MCF 10A (cell line): ENCODE data around the gene INTS14. TPM values are rescaled to one million over a fixed set of nuclear protein-coding genes. Genes with fewer than 3 reads are reported as not detected.
A peak's percentile ranks its signal among the peaks of the same experiment; 100 is the strongest.
"Not testable (repeated sequence)": the region's sequence is repeated elsewhere in the genome, so short reads cannot be mapped to it uniquely, and the experiment has no call there.

Experiments used
- BruUV-seq: library from RNA; stranded (reverse); fragments of 400-500 nt; replicated peaks from 2 replicates; lab custom pipeline; 2021; lab: Mats Ljungman, UMichigan
- CTCF ChIA-PET: fragments of 300-600 bp; sonication (Branson Sonifier 250); formaldehyde crosslinking; extraction: SDS; loops from one replicate; lab custom pipeline; 2021; ENCODE audit warnings: antibody characterized with exemption, inconsistent platforms; lab: Yijun Ruan, JAX
- POLR2A ChIA-PET: fragments of 300-600, 350-650 bp; sonication (Branson Sonifier 250); formaldehyde crosslinking; extraction: SDS; loops from one replicate; lab custom pipeline; 2020; ENCODE audit warnings: antibody characterized with exemption, inconsistent platforms; lab: Yijun Ruan, JAX
- DNase-seq: peaks from one replicate; pipeline ENCODE4 v3.0.0-alpha.2; 2018; ENCODE audit not compliant: unreplicated experiment
- H3K27ac Mint-ChIP-seq: one replicate; pipeline ENCODE4 v1.8.0; 2022; ENCODE audit warnings: mild to moderate bottlenecking, low read depth, mixed read lengths; ENCODE audit not compliant: unreplicated experiment
- H3K27me3 Mint-ChIP-seq: one replicate; pipeline ENCODE4 v1.8.0; 2022; ENCODE audit warnings: mixed read lengths; ENCODE audit not compliant: insufficient read depth, unreplicated experiment
- H3K36me3 Mint-ChIP-seq: one replicate; pipeline ENCODE4 v1.8.0; 2022; ENCODE audit warnings: mild to moderate bottlenecking, moderate library complexity, mixed read lengths; ENCODE audit not compliant: insufficient read depth, unreplicated experiment
- H3K4me1 Mint-ChIP-seq: one replicate; pipeline ENCODE4 v1.8.0; 2022; ENCODE audit warnings: mixed read lengths; ENCODE audit not compliant: insufficient read depth, unreplicated experiment
- H3K4me3 Mint-ChIP-seq: one replicate; pipeline ENCODE4 v1.8.0; 2022; ENCODE audit warnings: mild to moderate bottlenecking, moderate library complexity, mixed read lengths; ENCODE audit not compliant: unreplicated experiment
- H3K9me3 Mint-ChIP-seq: one replicate; pipeline ENCODE4 v1.8.0; 2022; ENCODE audit warnings: mixed read lengths; ENCODE audit not compliant: unreplicated experiment
- intact Hi-C: fragments of 100-400 bp; cut with micrococcal nuclease; formaldehyde crosslinking; loops from 2 replicates; pipeline ENCODE4 v1.14.1; 2022
- total RNA-seq: library from RNA; stranded (reverse); gene quantifications from 2 replicates; pipeline ENCODE4 v1.2.3, GENCODE V29; 2022
- TF ChIP-seq, protein P1 (sequence below): fragments of 200-600 bp; IDR thresholded peaks from one replicate; pipeline ENCODE4 v1.8.0; 2022; ENCODE audit warnings: antibody characterized with exemption, mild to moderate bottlenecking; ENCODE audit not compliant: unreplicated experiment

INTS14 gene
- total RNA-seq, 1 experiment from 2014 or later, result 47.0 TPM

- no TSS peak for BruUV-seq
- TF ChIP-seq, protein P1, sequence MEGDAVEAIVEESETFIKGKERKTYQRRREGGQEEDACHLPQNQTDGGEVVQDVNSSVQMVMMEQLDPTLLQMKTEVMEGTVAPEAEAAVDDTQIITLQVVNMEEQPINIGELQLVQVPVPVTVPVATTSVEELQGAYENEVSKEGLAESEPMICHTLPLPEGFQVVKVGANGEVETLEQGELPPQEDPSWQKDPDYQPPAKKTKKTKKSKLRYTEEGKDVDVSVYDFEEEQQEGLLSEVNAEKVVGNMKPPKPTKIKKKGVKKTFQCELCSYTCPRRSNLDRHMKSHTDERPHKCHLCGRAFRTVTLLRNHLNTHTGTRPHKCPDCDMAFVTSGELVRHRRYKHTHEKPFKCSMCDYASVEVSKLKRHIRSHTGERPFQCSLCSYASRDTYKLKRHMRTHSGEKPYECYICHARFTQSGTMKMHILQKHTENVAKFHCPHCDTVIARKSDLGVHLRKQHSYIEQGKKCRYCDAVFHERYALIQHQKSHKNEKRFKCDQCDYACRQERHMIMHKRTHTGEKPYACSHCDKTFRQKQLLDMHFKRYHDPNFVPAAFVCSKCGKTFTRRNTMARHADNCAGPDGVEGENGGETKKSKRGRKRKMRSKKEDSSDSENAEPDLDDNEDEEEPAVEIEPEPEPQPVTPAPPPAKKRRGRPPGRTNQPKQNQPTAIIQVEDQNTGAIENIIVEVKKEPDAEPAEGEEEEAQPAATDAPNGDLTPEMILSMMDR, result no peak
- DNase-seq, result no peak
- H3K9me3 Mint-ChIP-seq, result no peaks in the 10 kb centered on the region
- ChIA-PET CTCF (interaction anchor here (1.0 kb wide), 1 partner anchor 30 kb away, joined by 3 read pairs; no protein-coding TSS in a partner anchor), POLR2A (interaction anchor here (0.6 kb wide), 1 partner anchor 1485 kb away, joined by 3 read pairs; no protein-coding TSS in a partner anchor)
- H3K4me3 Mint-ChIP-seq, result no peak overlapping the region
- H3K36me3 Mint-ChIP-seq, result peaks cover 51% of the 10 kb centered on the region
- no peaks in the 10 kb centered on the region for H3K27me3 Mint-ChIP-seq
- H3K4me1 Mint-ChIP-seq, result no peaks in the 10 kb centered on the region
- H3K27ac Mint-ChIP-seq, result no peak overlapping the region
- intact Hi-C loops, result no loop called here
Measured at GRCh38 chr15:65556622-65557021, 54.3 kb downstream of the INTS14 start.

GRCh38 chr15:65553691-65554090, 57.2 kb downstream of the INTS14 start:
- Mint-ChIP-seq H3K27ac (no peak overlapping the region), H3K27me3 (no peaks in the 10 kb centered on the region), H3K36me3 (peaks cover 35% of the 10 kb centered on the region), H3K9me3 (no peaks in the 10 kb centered on the region), H3K4me3 (no peak overlapping the region), H3K4me1 (peaks cover 6% of the 10 kb centered on the region)
- TF ChIP-seq, protein P1, result no peak
- no peak for DNase-seq
- BruUV-seq, result no TSS peak
- ChIA-PET CTCF (interaction anchor here (0.7 kb wide), 1 partner anchor 666 kb away, joined by 3 read pairs; no protein-coding TSS in a partner anchor), POLR2A (interaction anchor here (0.8 to 0.9 kb wide), 2 partner anchors 57 to 316 kb away, joined by 3 read pairs; partner anchors contain the start of genes INTS14 and RAB11A)
- intact Hi-C loops, result no loop called here

GRCh38 chr15:65552851-65553250, 58.1 kb downstream of the INTS14 start:
- H3K4me1 Mint-ChIP-seq, BruUV-seq, intact Hi-C loops, DNase-seq, H3K4me3 Mint-ChIP-seq, H3K9me3 Mint-ChIP-seq, H3K27me3 Mint-ChIP-seq, CTCF ChIA-PET: not testable (repeated sequence)
- Mint-ChIP-seq H3K27ac (peak overlapping the region; percentile 23), H3K36me3 (peaks cover 28% of the 10 kb centered on the region)
- POLR2A ChIA-PET, result interaction anchor here (0.9 kb wide), 1 partner anchor 58 kb away, joined by 3 read pairs; the partner anchor contains the start of gene INTS14

- Mint-ChIP-seq H3K27ac (no peak overlapping the region), H3K4me1 (peaks cover 6% of the 10 kb centered on the region), H3K36me3 (peaks cover 18% of the 10 kb centered on the region), H3K27me3 (no peaks in the 10 kb centered on the region), H3K4me3 (no peak overlapping the region), H3K9me3 (no peaks in the 10 kb centered on the region)
- CTCF ChIA-PET, result interaction anchor here (0.7 kb wide), 1 partner anchor 193 kb away, joined by 3 read pairs; no protein-coding TSS in a partner anchor
- intact Hi-C loops, result no loop called here
- TF ChIP-seq, protein P1, result no peak
- BruUV-seq, result no TSS peak
- POLR2A ChIA-PET, result no interaction called here
- no peak for DNase-seq
Measured at GRCh38 chr15:65551183-65551582, 59.7 kb downstream of the INTS14 start.
